K562 (cell line): ENCODE data around the gene TBXAS1. TPM values are rescaled to one million over a fixed set of nuclear protein-coding genes. Genes with fewer than 3 reads are reported as not detected.

Experiments
- ATAC-seq: fragments of 200-7000 bp; cut with Tn5 transposase; 3 replicates; pipeline ENCODE4 v1.9.1; 2020; ENCODE audit warnings: moderate library complexity
- BruUV-seq: library from RNA; stranded (reverse); fragments of 400-500 nt; replicated peaks from 2 replicates; lab custom pipeline; 2021; lab: Mats Ljungman, UMichigan
- CTCF ChIA-PET: fragments of 300-600 bp; formaldehyde crosslinking; extraction: SDS; loops from one replicate; lab custom pipeline; 2021; ENCODE audit warnings: low intra/inter-chr PET ratio; lab: Yijun Ruan, JAX
- POLR2A ChIA-PET: fragments of 300-600, 350-650 bp; sonication (Branson Sonifier 250); formaldehyde crosslinking; extraction: SDS; loops from one replicate; lab custom pipeline; 2021; ENCODE audit warnings: antibody characterized with exemption, inconsistent platforms; lab: Yijun Ruan, JAX
- DNase-seq, 4 experiments: peaks; one replicate each; pipeline versions ENCODE4 v3.0.0 to v3.0.0-alpha.2; 2011 to 2018; ENCODE audit warnings: low spot score in 3 of 4, mixed read lengths in 3 of 4; ENCODE audit errors: extremely low read depth in 1 of 4
- FAIRE-seq: peaks from 2 replicates; lab custom pipeline; 2011; peaks lifted over from hg19 to GRCh38; lab: Jason Lieb, UNC
- H2AFZ ChIP-seq: 2 replicates; pipeline ENCODE4 v1.6.0; 2011; ENCODE audit warnings: low read depth, low read length, control low read depth, inconsistent platforms
- H3K27ac ChIP-seq: fragments of 200-600 bp; 3 replicates; pipeline ENCODE4 v1.8.0; 2011; ENCODE audit warnings: low read depth, mild to moderate bottlenecking, control low read depth, inconsistent platforms, low read length, moderate library complexity, mixed read lengths; ENCODE audit errors: extremely low read depth
- H3K27me3 ChIP-seq, 2 experiments: fragments of 300-600 bp in 1 of 2; 2 replicates in 1 of 2; 3 replicates in 1 of 2; pipeline versions ENCODE4 v1.6.0 to v1.8.0; 2011; ENCODE audit warnings: inconsistent platforms in 2 of 2, low read length in 2 of 2, mild to moderate bottlenecking in 1 of 2, mixed read lengths in 1 of 2, moderate library complexity in 1 of 2; ENCODE audit not compliant: control insufficient read depth in 2 of 2, insufficient read depth in 2 of 2
- H3K36me3 ChIP-seq: fragments of 300-600 bp; 3 replicates; pipeline ENCODE4 v1.8.0; 2011; ENCODE audit warnings: mild to moderate bottlenecking, low read length, inconsistent platforms; ENCODE audit not compliant: control insufficient read depth, insufficient read depth
- H3K4me1 ChIP-seq, 2 experiments: fragments of 200-600 bp in 1 of 2; replicated peaks in 1 of 2; 2 replicates in 1 of 2; 3 replicates in 1 of 2; pipeline versions ENCODE4 v1.5.1 to v1.8.0; 2011; ENCODE audit warnings: inconsistent platforms in 2 of 2, low read length in 2 of 2, mild to moderate bottlenecking in 1 of 2, mixed read lengths in 1 of 2, moderate library complexity in 1 of 2; ENCODE audit not compliant: control insufficient read depth in 2 of 2, insufficient read depth in 2 of 2
- H3K4me2 ChIP-seq: 2 replicates; pipeline ENCODE4 v1.6.1; 2011; ENCODE audit warnings: low read length, control low read depth, inconsistent platforms, mixed read lengths; ENCODE audit not compliant: insufficient read depth
- H3K4me3 ChIP-seq: fragments of 200-600 bp; sonication (generic), shearing (Covaris generic); 2 replicates; pipeline ENCODE4 v1.5.1; 2016; ENCODE audit warnings: control low read depth, inconsistent platforms
- H3K79me2 ChIP-seq: fragments of 200-600 bp; 3 replicates; pipeline ENCODE4 v1.8.0; 2011; ENCODE audit warnings: low read length, inconsistent platforms; ENCODE audit not compliant: control insufficient read depth, insufficient read depth
- H3K9ac ChIP-seq, 2 experiments: 2 replicates each; pipeline versions ENCODE4 v1.6.0 to v1.6.1; 2011; ENCODE audit warnings: low read depth in 2 of 2, low read length in 2 of 2, control low read depth in 1 of 2, inconsistent platforms in 1 of 2, mild to moderate bottlenecking in 1 of 2, mixed read lengths in 1 of 2; ENCODE audit not compliant: insufficient read depth in 1 of 2
- H3K9me1 ChIP-seq: one replicate; pipeline ENCODE4 v1.6.0; 2011; ENCODE audit warnings: inconsistent platforms, mild to moderate bottlenecking, low read length, moderate library complexity; ENCODE audit not compliant: control insufficient read depth, insufficient read depth
- H3K9me3 ChIP-seq: replicated peaks from 2 replicates; pipeline ENCODE4 v1.5.1; 2011; ENCODE audit warnings: low read depth, low read length, inconsistent platforms; ENCODE audit not compliant: control insufficient read depth, insufficient read depth
- H4K20me1 ChIP-seq: replicated peaks from 2 replicates; pipeline ENCODE4 v1.6.1; 2011; ENCODE audit warnings: low read length, inconsistent platforms, mixed read lengths; ENCODE audit not compliant: control insufficient read depth, insufficient read depth
- ETV6 ChIP-seq, 3 experiments: fragments of 150-350 bp in 1 of 3; sonication (generic) in 1 of 3; formaldehyde crosslinking in 1 of 3; IDR thresholded peaks; 2 replicates each; pipeline versions ENCODE4 v1.6.1 to v1.8.0; 2014 to 2022; ENCODE audit warnings: borderline replicate concordance in 2 of 3, low read depth in 2 of 3, antibody characterized with exemption in 1 of 3, low read length in 1 of 3, mild to moderate bottlenecking in 1 of 3, missing genetic modification reagents in 1 of 3
- FOXP1 ChIP-seq: sonication (generic); formaldehyde crosslinking; IDR thresholded peaks from 2 replicates; pipeline ENCODE4 v1.8.0; 2022; ENCODE audit warnings: mild to moderate bottlenecking, missing genetic modification reagents
- HNRNPUL1 ChIP-seq: fragments of 200-400 bp; formaldehyde crosslinking; IDR thresholded peaks from 2 replicates; pipeline ENCODE4 v1.6.1; 2017; ENCODE audit warnings: low read length
- KDM4B ChIP-seq, 2 experiments: fragments of 450-650 bp in 1 of 2; sonication (generic) in 1 of 2; IDR thresholded peaks; 2 replicates each; pipeline ENCODE4 v1.6.1; 2016 to 2017; ENCODE audit warnings: borderline replicate concordance in 2 of 2, antibody characterized with exemption in 1 of 2, low read depth in 1 of 2, mild to moderate bottlenecking in 1 of 2
- KHSRP ChIP-seq: fragments of 450-650 bp; IDR thresholded peaks from 2 replicates; pipeline ENCODE4 v1.6.1; 2017
- NFATC3 ChIP-seq: fragments of 450-650 bp; IDR thresholded peaks from 2 replicates; pipeline ENCODE4 v1.6.1; 2017; ENCODE audit warnings: mild to moderate bottlenecking
- PHB2 ChIP-seq: fragments of 450-650 bp; IDR thresholded peaks from 2 replicates; pipeline ENCODE4 v1.6.1; 2017; ENCODE audit warnings: low read depth
- POLR2AphosphoS5 ChIP-seq: IDR thresholded peaks from 2 replicates; pipeline ENCODE4 v1.6.1; 2011; ENCODE audit warnings: mild to moderate bottlenecking, low read depth, low read length, moderate library complexity; ENCODE audit not compliant: control insufficient read depth, insufficient read depth
- PREB ChIP-seq: sonication (generic); formaldehyde crosslinking; IDR thresholded peaks from 2 replicates; pipeline ENCODE4 v1.8.1; 2023; ENCODE audit warnings: mild to moderate bottlenecking, missing genetic modification reagents
- SNRNP70 ChIP-seq: fragments of 200-400 bp; formaldehyde crosslinking; optimal IDR thresholded peaks from 2 replicates; pipeline ENCODE3; 2017; ENCODE audit warnings: low read depth, low read length
- THAP7 ChIP-seq: fragments of 250-450 bp; sonication (Bioruptor Pico); IDR thresholded peaks from 2 replicates; pipeline ENCODE4 v1.5.0; 2021
- ZBTB33 ChIP-seq: sonication (generic); formaldehyde crosslinking; IDR thresholded peaks from 2 replicates; pipeline ENCODE4 v1.8.1; 2023; ENCODE audit warnings: mild to moderate bottlenecking, missing genetic modification reagents
- ZFP30 ChIP-seq: fragments of 250-450 bp; sonication (Bioruptor Pico); IDR thresholded peaks from 2 replicates; pipeline ENCODE4 v1.8.0; 2022; ENCODE audit warnings: moderate library complexity, mild to moderate bottlenecking, inconsistent platforms, borderline replicate concordance
- ZSCAN32 ChIP-seq: fragments of 450-650 bp; formaldehyde crosslinking; IDR thresholded peaks from 2 replicates; pipeline ENCODE4 v1.4.0; 2020; ENCODE audit warnings: mild to moderate bottlenecking, moderate library complexity
- WGBS: fragments of 100-300 bp; shearing (Covaris generic); methylation state at CpG from one replicate; pipeline ENCODE4 v1.1.6; 2016; ENCODE audit warnings: low coverage, mixed read lengths; ENCODE audit not compliant: insufficient coverage; ENCODE audit errors: missing lambda C conversion rate; 5-methylcytosine and 5-hydroxymethylcytosine counted together
- in situ Hi-C: fragments of 300-500 bp; cut with MboI; formaldehyde crosslinking; loops from 4 replicates; pipeline ENCODE4 v1.15.0; 2018; ENCODE audit warnings: inconsistent platforms, mixed read lengths
- intact Hi-C: fragments of 100-400 bp; cut with micrococcal nuclease; formaldehyde crosslinking; loops from 2 replicates; pipeline ENCODE4 v1.14.2; 2022
- polyA plus RNA-seq, 8 experiments: library from polyadenylated mRNA; depleted of rRNA in 4 of 8; stranded (reverse) in 5 of 8; unstranded in 3 of 8; fragments of >200 nt; fragmentation: Nextera tagmentation in 2 of 8; fragmentation: Illumina TruSeq in 1 of 8; extraction: Ambion mirVana in 2 of 8; extraction: Trizol in 1 of 8; gene quantifications; 2 replicates each; pipeline versions ENCODE4 v1.2.1 to v1.2.3, GENCODE V29; 2011 to 2014; ENCODE audit warnings: inconsistent platforms in 1 of 8, missing spikeins in 1 of 8
- total RNA-seq, 7 experiments: library from RNA; depleted of rRNA in 6 of 7; stranded (reverse); fragments of >200 nt in 6 of 7; fragmentation: Illumina TruSeq in 2 of 7; extraction: Trizol in 2 of 7; gene quantifications; 2 replicates each; pipeline versions ENCODE4 v1.2.1 to v1.2.3, GENCODE V29; 2011 to 2021; ENCODE audit warnings: low replicate concordance in 1 of 7
- TF ChIP-seq, protein P1 (sequence below): IDR thresholded peaks from 2 replicates; pipeline ENCODE4 v1.6.1; 2011; ENCODE audit warnings: borderline replicate concordance, low read depth, mild to moderate bottlenecking, moderate library complexity, low read length; ENCODE audit not compliant: insufficient read depth, poor library complexity, severe bottlenecking

Gene TBXAS1
- total and polyA plus RNA-seq, 9 of the 15 experiments (the other 6 are each of a cell fraction or from before 2014, with no cell fraction given): 1.1 to 8.3 (median 1.9) TPM

GRCh38 chr7:139958599-139959284, 129.7 kb downstream of the TBXAS1 start:
- Histone ChIP-seq H3K4me3 (no peak overlapping the region), H3K4me2 (no peak overlapping the region), H3K27ac (no peak overlapping the region), H3K36me3 (peaks cover 3% of the 10 kb centered on the region; the same call in 1 of the 3 replicates), H3K9me1 (no peaks in the 10 kb centered on the region), H3K79me2 (no peaks in the 10 kb centered on the region), H4K20me1 (no peaks in the 10 kb centered on the region), H3K27me3 (no peaks in the 10 kb centered on the region), H3K9me3 (no peaks in the 10 kb centered on the region), H3K4me1 (peaks cover 0 to 3% of the 10 kb centered on the region in 2 experiments; a peak in 1 of 5 replicates), H2AFZ (no peak overlapping the region), H3K9ac (0 out of 4 replicates have a peak overlapping the region, but pooled peaks of 1 of the 2 experiments have one; percentile 8)
- intact Hi-C loops: no loop called here
- DNase-seq (no peak), FAIRE-seq (no peak), ATAC-seq (no peak)
- 84% methylated on average over 14 of the region's 14 CpGs for WGBS
- no peak for TF ChIP-seq ZFP30 (CRISPR knock-in tag)
- TF ChIP-seq PHB2: no peak
- TF ChIP-seq, protein P1, sequence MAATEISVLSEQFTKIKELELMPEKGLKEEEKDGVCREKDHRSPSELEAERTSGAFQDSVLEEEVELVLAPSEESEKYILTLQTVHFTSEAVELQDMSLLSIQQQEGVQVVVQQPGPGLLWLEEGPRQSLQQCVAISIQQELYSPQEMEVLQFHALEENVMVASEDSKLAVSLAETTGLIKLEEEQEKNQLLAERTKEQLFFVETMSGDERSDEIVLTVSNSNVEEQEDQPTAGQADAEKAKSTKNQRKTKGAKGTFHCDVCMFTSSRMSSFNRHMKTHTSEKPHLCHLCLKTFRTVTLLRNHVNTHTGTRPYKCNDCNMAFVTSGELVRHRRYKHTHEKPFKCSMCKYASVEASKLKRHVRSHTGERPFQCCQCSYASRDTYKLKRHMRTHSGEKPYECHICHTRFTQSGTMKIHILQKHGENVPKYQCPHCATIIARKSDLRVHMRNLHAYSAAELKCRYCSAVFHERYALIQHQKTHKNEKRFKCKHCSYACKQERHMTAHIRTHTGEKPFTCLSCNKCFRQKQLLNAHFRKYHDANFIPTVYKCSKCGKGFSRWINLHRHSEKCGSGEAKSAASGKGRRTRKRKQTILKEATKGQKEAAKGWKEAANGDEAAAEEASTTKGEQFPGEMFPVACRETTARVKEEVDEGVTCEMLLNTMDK: no peak
- TF ChIP-seq POLR2AphosphoS5: no peak
- no peak for TF ChIP-seq SNRNP70
- no peak for TF ChIP-seq FOXP1
- TF ChIP-seq THAP7 (CRISPR knock-in tag): no peak
- TF ChIP-seq ZSCAN32 (CRISPR knock-in tag): no peak
- TF ChIP-seq NFATC3: no peak
- no peak for TF ChIP-seq PREB
- TF ChIP-seq KHSRP: no peak
- no peak for TF ChIP-seq HNRNPUL1
- no peak for TF ChIP-seq KDM4B (IDR thresholded peaks at IDR 0.05; ENCODE audit: borderline replicate concordance in 2 of 2, low read depth in 1 of 2)
- TF ChIP-seq ETV6 (IDR thresholded peaks at IDR 0.05; ENCODE audit: borderline replicate concordance in 1 of 2, low read depth in 2 of 2, low read length in 1 of 2): no peak
- no peak for TF ChIP-seq ETV6 (CRISPR knock-in tag; IDR thresholded peaks at IDR 0.05; ENCODE audit: borderline replicate concordance)
- no peak for TF ChIP-seq ZBTB33 (CRISPR knock-in tag)
- ChIA-PET CTCF (no interaction called here), POLR2A (interaction anchor here (0.7 to 1.8 kb wide), 9 partner anchors 10 to 377 kb away, joined by 3 to 13 read pairs (median 4); no protein-coding TSS in a partner anchor)
- in situ Hi-C loops: no loop called here
- BruUV-seq: no TSS peak
